ENCODE results near the gene GABRD. TPM values are rescaled to one million over a fixed set of nuclear protein-coding genes. Genes with fewer than 3 reads are reported as not detected.

GABRD gene
- total and polyA plus RNA-seq, 2 experiments from 2014 or later: 2.1 to 5.1 TPM

DNA sequence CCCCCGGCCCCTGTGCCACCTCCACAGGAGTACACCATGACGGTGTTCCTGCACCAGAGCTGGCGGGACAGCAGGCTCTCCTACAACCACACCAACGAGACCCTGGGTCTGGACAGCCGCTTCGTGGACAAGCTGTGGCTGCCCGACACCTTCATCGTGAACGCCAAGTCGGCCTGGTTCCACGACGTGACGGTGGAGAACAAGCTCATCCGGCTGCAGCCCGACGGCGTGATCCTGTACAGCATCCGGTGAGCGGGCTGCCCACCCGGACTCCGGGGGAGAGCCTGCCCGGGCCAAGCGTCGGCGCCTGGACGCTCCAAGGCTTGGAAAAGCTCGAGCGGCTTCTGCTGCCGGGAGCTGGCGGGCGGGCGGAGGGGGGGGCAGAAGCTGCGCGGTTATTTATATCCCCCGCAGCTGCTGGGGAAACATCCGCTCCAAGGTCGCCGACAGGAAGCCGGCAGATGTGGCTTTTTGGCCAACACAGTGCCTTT, 6.4 kb downstream of the GABRD start:
- H3K36me3 ChIP-seq (ENCODE audit: insufficient read depth): no peaks in the 10 kb centered on the region
- peaks cover 5% of the 10 kb centered on the region; the same call in 1 of the 2 replicates for H3K27me3 ChIP-seq (ENCODE audit: insufficient read depth)
- no peaks in the 10 kb centered on the region for H3K9me2 ChIP-seq (ENCODE audit: insufficient read depth)
- no peak overlapping the region for H3K4me3 Mint-ChIP-seq
- no peak overlapping the region for H3K4me2 ChIP-seq
- H3K27me3 Mint-ChIP-seq (ENCODE audit: insufficient read depth, low read depth, poor library complexity): peaks cover 17% of the 10 kb centered on the region
- no peak overlapping the region for H3K27ac ChIP-seq (ENCODE audit: low read depth)
- no peaks in the 10 kb centered on the region for H3K36me3 Mint-ChIP-seq (ENCODE audit: low read depth)
- no peaks in the 10 kb centered on the region for H4K20me1 ChIP-seq (replicated peaks; ENCODE audit: insufficient read depth)
- H3K27ac Mint-ChIP-seq: no peak overlapping the region
- ATAC-seq (no peak), DNase-seq (ENCODE audit: low spot score) (no peak)
- no peak overlapping the region for H3K4me3 ChIP-seq
- no peaks in the 10 kb centered on the region for H3K9me3 Mint-ChIP-seq
- TF ChIP-seq NANOG (IDR thresholded peaks at IDR 0.05; ENCODE audit: borderline replicate concordance) (no peak), CREB1 (CRISPR knock-in tag; IDR thresholded peaks at IDR 0.05; ENCODE audit: low read depth) (no peak)
- TF ChIP-seq, protein P1, sequence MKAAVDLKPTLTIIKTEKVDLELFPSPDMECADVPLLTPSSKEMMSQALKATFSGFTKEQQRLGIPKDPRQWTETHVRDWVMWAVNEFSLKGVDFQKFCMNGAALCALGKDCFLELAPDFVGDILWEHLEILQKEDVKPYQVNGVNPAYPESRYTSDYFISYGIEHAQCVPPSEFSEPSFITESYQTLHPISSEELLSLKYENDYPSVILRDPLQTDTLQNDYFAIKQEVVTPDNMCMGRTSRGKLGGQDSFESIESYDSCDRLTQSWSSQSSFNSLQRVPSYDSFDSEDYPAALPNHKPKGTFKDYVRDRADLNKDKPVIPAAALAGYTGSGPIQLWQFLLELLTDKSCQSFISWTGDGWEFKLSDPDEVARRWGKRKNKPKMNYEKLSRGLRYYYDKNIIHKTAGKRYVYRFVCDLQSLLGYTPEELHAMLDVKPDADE (IDR thresholded peaks at IDR 0.05): no peak
- TF ChIP-seq, protein P2, sequence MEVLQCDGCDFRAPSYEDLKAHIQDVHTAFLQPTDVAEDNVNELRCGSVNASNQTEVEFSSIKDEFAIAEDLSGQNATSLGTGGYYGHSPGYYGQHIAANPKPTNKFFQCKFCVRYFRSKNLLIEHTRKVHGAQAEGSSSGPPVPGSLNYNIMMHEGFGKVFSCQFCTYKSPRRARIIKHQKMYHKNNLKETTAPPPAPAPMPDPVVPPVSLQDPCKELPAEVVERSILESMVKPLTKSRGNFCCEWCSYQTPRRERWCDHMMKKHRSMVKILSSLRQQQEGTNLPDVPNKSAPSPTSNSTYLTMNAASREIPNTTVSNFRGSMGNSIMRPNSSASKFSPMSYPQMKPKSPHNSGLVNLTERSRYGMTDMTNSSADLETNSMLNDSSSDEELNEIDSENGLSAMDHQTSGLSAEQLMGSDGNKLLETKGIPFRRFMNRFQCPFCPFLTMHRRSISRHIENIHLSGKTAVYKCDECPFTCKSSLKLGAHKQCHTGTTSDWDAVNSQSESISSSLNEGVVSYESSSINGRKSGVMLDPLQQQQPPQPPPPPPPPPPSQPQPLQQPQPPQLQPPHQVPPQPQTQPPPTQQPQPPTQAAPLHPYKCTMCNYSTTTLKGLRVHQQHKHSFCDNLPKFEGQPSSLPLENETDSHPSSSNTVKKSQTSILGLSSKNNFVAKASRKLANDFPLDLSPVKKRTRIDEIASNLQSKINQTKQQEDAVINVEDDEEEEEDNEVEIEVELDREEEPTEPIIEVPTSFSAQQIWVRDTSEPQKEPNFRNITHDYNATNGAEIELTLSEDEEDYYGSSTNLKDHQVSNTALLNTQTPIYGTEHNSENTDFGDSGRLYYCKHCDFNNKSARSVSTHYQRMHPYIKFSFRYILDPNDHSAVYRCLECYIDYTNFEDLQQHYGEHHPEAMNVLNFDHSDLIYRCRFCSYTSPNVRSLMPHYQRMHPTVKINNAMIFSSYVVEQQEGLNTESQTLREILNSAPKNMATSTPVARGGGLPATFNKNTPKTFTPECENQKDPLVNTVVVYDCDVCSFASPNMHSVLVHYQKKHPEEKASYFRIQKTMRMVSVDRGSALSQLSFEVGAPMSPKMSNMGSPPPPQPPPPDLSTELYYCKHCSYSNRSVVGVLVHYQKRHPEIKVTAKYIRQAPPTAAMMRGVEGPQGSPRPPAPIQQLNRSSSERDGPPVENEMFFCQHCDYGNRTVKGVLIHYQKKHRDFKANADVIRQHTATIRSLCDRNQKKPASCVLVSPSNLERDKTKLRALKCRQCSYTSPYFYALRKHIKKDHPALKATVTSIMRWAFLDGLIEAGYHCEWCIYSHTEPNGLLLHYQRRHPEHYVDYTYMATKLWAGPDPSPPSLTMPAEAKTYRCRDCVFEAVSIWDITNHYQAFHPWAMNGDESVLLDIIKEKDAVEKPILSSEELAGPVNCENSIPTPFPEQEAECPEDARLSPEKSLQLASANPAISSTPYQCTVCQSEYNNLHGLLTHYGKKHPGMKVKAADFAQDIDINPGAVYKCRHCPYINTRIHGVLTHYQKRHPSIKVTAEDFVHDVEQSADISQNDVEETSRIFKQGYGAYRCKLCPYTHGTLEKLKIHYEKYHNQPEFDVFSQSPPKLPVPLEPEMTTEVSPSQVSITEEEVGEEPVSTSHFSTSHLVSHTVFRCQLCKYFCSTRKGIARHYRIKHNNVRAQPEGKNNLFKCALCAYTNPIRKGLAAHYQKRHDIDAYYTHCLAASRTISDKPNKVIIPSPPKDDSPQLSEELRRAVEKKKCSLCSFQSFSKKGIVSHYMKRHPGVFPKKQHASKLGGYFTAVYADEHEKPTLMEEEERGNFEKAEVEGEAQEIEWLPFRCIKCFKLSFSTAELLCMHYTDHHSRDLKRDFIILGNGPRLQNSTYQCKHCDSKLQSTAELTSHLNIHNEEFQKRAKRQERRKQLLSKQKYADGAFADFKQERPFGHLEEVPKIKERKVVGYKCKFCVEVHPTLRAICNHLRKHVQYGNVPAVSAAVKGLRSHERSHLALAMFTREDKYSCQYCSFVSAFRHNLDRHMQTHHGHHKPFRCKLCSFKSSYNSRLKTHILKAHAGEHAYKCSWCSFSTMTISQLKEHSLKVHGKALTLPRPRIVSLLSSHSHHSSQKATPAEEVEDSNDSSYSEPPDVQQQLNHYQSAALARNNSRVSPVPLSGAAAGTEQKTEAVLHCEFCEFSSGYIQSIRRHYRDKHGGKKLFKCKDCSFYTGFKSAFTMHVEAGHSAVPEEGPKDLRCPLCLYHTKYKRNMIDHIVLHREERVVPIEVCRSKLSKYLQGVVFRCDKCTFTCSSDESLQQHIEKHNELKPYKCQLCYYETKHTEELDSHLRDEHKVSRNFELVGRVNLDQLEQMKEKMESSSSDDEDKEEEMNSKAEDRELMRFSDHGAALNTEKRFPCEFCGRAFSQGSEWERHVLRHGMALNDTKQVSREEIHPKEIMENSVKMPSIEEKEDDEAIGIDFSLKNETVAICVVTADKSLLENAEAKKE (CRISPR knock-in tag; IDR thresholded peaks at IDR 0.05): no peak
- TF ChIP-seq, protein P3, sequence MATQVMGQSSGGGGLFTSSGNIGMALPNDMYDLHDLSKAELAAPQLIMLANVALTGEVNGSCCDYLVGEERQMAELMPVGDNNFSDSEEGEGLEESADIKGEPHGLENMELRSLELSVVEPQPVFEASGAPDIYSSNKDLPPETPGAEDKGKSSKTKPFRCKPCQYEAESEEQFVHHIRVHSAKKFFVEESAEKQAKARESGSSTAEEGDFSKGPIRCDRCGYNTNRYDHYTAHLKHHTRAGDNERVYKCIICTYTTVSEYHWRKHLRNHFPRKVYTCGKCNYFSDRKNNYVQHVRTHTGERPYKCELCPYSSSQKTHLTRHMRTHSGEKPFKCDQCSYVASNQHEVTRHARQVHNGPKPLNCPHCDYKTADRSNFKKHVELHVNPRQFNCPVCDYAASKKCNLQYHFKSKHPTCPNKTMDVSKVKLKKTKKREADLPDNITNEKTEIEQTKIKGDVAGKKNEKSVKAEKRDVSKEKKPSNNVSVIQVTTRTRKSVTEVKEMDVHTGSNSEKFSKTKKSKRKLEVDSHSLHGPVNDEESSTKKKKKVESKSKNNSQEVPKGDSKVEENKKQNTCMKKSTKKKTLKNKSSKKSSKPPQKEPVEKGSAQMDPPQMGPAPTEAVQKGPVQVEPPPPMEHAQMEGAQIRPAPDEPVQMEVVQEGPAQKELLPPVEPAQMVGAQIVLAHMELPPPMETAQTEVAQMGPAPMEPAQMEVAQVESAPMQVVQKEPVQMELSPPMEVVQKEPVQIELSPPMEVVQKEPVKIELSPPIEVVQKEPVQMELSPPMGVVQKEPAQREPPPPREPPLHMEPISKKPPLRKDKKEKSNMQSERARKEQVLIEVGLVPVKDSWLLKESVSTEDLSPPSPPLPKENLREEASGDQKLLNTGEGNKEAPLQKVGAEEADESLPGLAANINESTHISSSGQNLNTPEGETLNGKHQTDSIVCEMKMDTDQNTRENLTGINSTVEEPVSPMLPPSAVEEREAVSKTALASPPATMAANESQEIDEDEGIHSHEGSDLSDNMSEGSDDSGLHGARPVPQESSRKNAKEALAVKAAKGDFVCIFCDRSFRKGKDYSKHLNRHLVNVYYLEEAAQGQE (IDR thresholded peaks at IDR 0.05; ENCODE audit: unreplicated experiment): no peak
- H3K79me2 ChIP-seq (replicated peaks; ENCODE audit: insufficient read depth): no peaks in the 10 kb centered on the region
- H3K4me1 Mint-ChIP-seq: no peaks in the 10 kb centered on the region
- no peaks in the 10 kb centered on the region for H3F3A ChIP-seq (replicated peaks; ENCODE audit: low read depth)
- H3K4me1 ChIP-seq (ENCODE audit: insufficient read depth): no peaks in the 10 kb centered on the region
- H2AFZ ChIP-seq: no peak overlapping the region
